GM19239 (cell line): ENCODE measurements around the gene GRIN2C.

Source experiments
- DNase-seq: peaks from one replicate; pipeline ENCODE4 v3.0.0; 2011; ENCODE audit warnings: low spot score; ENCODE audit not compliant: insufficient read length
- FAIRE-seq: peaks from 2 replicates; lab custom pipeline; 2011; peaks lifted over from hg19 to GRCh38; lab: Jason Lieb, UNC

The GRIN2C gene

GRCh38 chr17:74825952-74826719 lies 33.5 kb downstream of the GRIN2C start:
- DNase-seq: no peak
- FAIRE-seq: no peak

- DNase-seq (no peak), FAIRE-seq (no peak)
Observed at GRCh38 chr17:74824961-74825627, 34.6 kb downstream of the GRIN2C start.

GRCh38 chr17:74822939-74823367 lies 36.7 kb downstream of the GRIN2C start:
- DNase-seq (no peak), FAIRE-seq (no peak)

- no peak for DNase-seq
- FAIRE-seq: no peak
Observed at GRCh38 chr17:74822335-74822938, 37.2 kb downstream of the GRIN2C start.

GRCh38 chr17:74821655-74822334 lies 37.9 kb downstream of the GRIN2C start:
- no peak for DNase-seq
- no peak for FAIRE-seq

- FAIRE-seq (no peak), DNase-seq (no peak)
Observed at GRCh38 chr17:74819801-74820436, 39.8 kb downstream of the GRIN2C start.

GRCh38 chr17:74818291-74818938 lies 41.3 kb downstream of the GRIN2C start:
- FAIRE-seq: no peak
- no peak for DNase-seq

GRCh38 chr17:74816905-74817620 lies 42.6 kb downstream of the GRIN2C start:
- no peak for FAIRE-seq
- no peak for DNase-seq

GRCh38 chr17:74815550-74816370 lies 43.9 kb downstream of the GRIN2C start:
- no peak for FAIRE-seq
- DNase-seq: no peak

- no peak for DNase-seq
- FAIRE-seq: no peak
Observed at GRCh38 chr17:74815067-74815466, 44.6 kb downstream of the GRIN2C start.

GRCh38 chr17:74814453-74814852 lies 45.2 kb downstream of the GRIN2C start:
- DNase-seq (no peak), FAIRE-seq (no peak)

- FAIRE-seq (no peak), DNase-seq (no peak)
Observed at GRCh38 chr17:74812109-74813009, 47.3 kb downstream of the GRIN2C start.

GRCh38 chr17:74810699-74811485 lies 48.8 kb downstream of the GRIN2C start:
- no peak for FAIRE-seq
- no peak for DNase-seq

GRCh38 chr17:74808714-74809430 lies 50.8 kb downstream of the GRIN2C start:
- no peak for FAIRE-seq
- DNase-seq: no peak

GRCh38 chr17:74807925-74808324 lies 51.8 kb downstream of the GRIN2C start:
- no peak for FAIRE-seq
- DNase-seq: no peak

GRCh38 chr17:74807441-74807840 lies 52.2 kb downstream of the GRIN2C start:
- FAIRE-seq (no peak), DNase-seq (no peak)
